Smooth muscle cell (in vitro differentiated cells): ENCODE measurements around the gene ARIH1. TPM values are rescaled to one million over a fixed set of nuclear protein-coding genes. Genes with fewer than 3 reads are reported as not detected.
A peak's percentile ranks its signal among the peaks of the same experiment; 100 is the strongest.

Source experiments
- DNase-seq: peaks from one replicate; lab custom pipeline; 2025; ENCODE audit not compliant: unreplicated experiment; lab: John Stamatoyannopoulos, UW
- H2AFZ ChIP-seq: fragments of 200-600 bp; sonication (generic); 2 replicates; pipeline ENCODE4 v1.6.0; 2016; ENCODE audit warnings: antibody characterized with exemption, low read depth, mild to moderate bottlenecking
- H3F3A ChIP-seq: fragments of 200-600 bp; sonication (generic); 2 replicates; pipeline ENCODE4 v1.6.0; 2017; ENCODE audit warnings: antibody characterized with exemption, low read depth
- H3K27ac ChIP-seq: fragments of 200-600 bp; sonication (generic); 2 replicates; pipeline ENCODE4 v1.5.1; 2016; ENCODE audit warnings: low read depth, mild to moderate bottlenecking
- H3K27me3 ChIP-seq: fragments of 200-600 bp; sonication (generic); 2 replicates; pipeline ENCODE4 v1.6.1; 2016; ENCODE audit warnings: low read depth, mild to moderate bottlenecking
- H3K36me3 ChIP-seq: fragments of 200-600 bp; sonication (generic); 2 replicates; pipeline ENCODE4 v1.5.1; 2016; ENCODE audit warnings: low read depth
- H3K4me1 ChIP-seq: fragments of 200-600 bp; sonication (generic); 2 replicates; pipeline ENCODE4 v1.5.1; 2016; ENCODE audit warnings: low read depth
- H3K4me2 ChIP-seq: fragments of 200-600 bp; sonication (generic); 2 replicates; pipeline ENCODE4 v1.6.0; 2016; ENCODE audit warnings: mild to moderate bottlenecking
- H3K4me3 ChIP-seq: fragments of 200-600 bp; sonication (generic); 2 replicates; pipeline ENCODE4 v1.5.1; 2016; ENCODE audit warnings: mild to moderate bottlenecking
- H3K79me2 ChIP-seq: fragments of 200-600 bp; sonication (generic); 2 replicates; pipeline ENCODE4 v1.6.0; 2016; ENCODE audit warnings: low read depth, mild to moderate bottlenecking
- H3K9ac ChIP-seq: fragments of 200-600 bp; sonication (generic); 2 replicates; pipeline ENCODE4 v1.6.0; 2016; ENCODE audit warnings: low read depth
- H3K9me3 ChIP-seq: fragments of 200-600 bp; sonication (generic); replicated peaks from 2 replicates; pipeline ENCODE4 v1.5.1; 2016; ENCODE audit warnings: low read depth
- H4K20me1 ChIP-seq: fragments of 200-600 bp; sonication (generic); 2 replicates; pipeline ENCODE4 v1.6.0; 2016; ENCODE audit warnings: low read depth
- WGBS: methylation state at CpG from one replicate; pipeline ENCODE4 v1.1.7; 2016; ENCODE audit warnings: low lambda C conversion rate; 5-methylcytosine and 5-hydroxymethylcytosine counted together
- polyA plus RNA-seq: library from polyadenylated mRNA; unstranded; fragments of >200 nt; fragmentation: Nextera tagmentation; extraction: Ambion mirVana; gene quantifications from 2 replicates; pipeline ENCODE4 v1.2.1, GENCODE V29; 2016
- total RNA-seq: library from RNA; depleted of rRNA; stranded (reverse); fragments of >200 nt; gene quantifications from 2 replicates; pipeline ENCODE4 v1.2.3, GENCODE V29; 2014
- TF ChIP-seq, protein P1 (sequence below): fragments of 200-600 bp; sonication (generic); IDR thresholded peaks from 2 replicates; pipeline ENCODE4 v1.5.1; 2017; ENCODE audit warnings: borderline replicate concordance, mild to moderate bottlenecking, antibody characterized with exemption; ENCODE audit not compliant: insufficient read depth, poor library complexity, severe bottlenecking

Gene ARIH1
- total and polyA plus RNA-seq, 2 experiments from 2014 or later = 54.3 to 96.3 TPM

DNA sequence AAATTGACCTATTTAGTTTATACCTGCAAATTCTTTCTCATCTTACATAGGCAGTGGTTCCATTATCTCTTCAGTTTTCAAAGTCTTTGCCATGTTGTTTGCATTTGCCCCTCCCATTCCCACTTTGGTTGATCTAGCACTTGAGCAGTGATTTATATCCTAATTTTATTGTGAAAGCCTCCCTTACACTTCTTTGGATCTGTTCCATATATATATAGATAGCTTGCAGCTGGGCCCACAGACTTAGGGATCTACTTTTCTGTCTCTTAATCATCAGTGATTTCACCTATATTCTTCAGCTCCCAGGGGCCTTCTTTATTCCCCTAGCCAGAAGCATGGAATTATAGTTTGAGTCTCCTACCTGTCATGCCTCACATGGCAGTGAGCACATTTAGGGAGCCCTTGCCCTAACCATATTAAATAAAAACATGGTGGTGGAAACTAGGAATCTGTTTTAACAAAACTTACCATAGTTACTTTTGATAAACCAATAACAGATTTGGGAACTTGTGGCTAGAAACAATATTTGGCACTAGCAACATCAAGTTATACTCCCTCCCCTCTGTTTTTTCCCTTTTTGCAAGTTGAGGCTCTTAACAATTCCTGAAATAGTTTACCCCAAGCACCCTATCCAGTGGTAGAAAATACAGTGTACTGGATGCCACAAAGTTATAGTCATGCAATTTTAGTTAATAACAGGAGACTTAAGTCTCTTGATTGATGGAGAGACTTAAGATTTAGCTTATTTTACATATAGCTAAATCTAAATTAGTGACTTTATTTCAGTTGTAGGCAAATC, 41.7 kb downstream of the ARIH1 start:
- H3K79me2 ChIP-seq = peaks cover 98% of the 10 kb centered on the region
- H3K36me3 ChIP-seq = no peaks in the 10 kb centered on the region
- no peaks in the 10 kb centered on the region for H3K27me3 ChIP-seq
- peaks cover 4% of the 10 kb centered on the region for H3K4me1 ChIP-seq
- TF ChIP-seq, protein P1, sequence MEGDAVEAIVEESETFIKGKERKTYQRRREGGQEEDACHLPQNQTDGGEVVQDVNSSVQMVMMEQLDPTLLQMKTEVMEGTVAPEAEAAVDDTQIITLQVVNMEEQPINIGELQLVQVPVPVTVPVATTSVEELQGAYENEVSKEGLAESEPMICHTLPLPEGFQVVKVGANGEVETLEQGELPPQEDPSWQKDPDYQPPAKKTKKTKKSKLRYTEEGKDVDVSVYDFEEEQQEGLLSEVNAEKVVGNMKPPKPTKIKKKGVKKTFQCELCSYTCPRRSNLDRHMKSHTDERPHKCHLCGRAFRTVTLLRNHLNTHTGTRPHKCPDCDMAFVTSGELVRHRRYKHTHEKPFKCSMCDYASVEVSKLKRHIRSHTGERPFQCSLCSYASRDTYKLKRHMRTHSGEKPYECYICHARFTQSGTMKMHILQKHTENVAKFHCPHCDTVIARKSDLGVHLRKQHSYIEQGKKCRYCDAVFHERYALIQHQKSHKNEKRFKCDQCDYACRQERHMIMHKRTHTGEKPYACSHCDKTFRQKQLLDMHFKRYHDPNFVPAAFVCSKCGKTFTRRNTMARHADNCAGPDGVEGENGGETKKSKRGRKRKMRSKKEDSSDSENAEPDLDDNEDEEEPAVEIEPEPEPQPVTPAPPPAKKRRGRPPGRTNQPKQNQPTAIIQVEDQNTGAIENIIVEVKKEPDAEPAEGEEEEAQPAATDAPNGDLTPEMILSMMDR = no peak
- no peak overlapping the region for H3K9ac ChIP-seq
- no peaks in the 10 kb centered on the region for H3K9me3 ChIP-seq
- DNase-seq = no peak
- H3K4me3 ChIP-seq = no peak overlapping the region
- H3K27ac ChIP-seq = peak overlapping the region; percentile 39
- H2AFZ ChIP-seq = no peak overlapping the region
- H3K4me2 ChIP-seq = peak overlapping the region; percentile 41
- peaks cover 98% of the 10 kb centered on the region for H4K20me1 ChIP-seq
- peaks cover 20% of the 10 kb centered on the region for H3F3A ChIP-seq

DNA sequence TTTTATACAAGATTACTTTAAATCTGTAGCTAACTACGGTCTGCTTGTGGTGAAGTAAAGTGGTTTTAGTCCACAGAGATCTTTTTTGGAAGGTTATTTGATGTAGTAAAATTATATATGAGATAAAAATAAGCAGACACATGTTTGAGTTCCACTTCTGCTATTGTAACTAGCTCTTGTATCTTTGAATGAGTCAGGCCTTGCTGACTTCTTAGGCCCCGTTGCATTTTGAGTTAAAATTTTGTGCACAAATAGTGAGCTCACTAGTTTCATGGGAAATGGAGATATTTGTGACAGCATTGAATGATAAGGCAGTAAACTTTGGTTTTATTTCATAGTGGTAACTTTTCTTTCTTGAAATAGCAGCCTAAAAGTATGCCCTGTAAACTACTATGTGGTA, 42.6 kb downstream of the ARIH1 start:
- peaks cover 98% of the 10 kb centered on the region for H4K20me1 ChIP-seq
- no peak overlapping the region for H2AFZ ChIP-seq
- TF ChIP-seq, protein P1 = no peak

DNA sequence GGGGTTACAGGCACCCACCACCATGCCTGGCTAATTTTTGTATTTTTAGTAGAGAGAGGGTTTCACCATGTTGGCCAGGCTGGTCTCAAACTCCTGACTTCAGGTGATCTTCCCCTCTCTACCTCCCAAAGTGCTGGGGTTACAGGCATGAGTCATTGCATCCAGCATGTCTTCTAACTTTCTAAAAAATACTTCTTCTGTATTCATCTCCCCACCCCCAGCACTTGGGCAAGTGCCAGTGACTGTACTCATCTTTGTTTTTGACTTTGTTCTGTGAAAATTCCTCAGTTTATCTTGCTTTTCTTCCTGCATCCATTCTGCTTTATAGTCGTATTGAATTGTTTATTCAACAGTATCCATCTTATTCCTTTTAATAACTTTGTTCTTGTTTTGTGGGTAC, 47.6 kb downstream of the ARIH1 start:
- no peak overlapping the region for H3K4me2 ChIP-seq
- no peaks in the 10 kb centered on the region for H3K4me1 ChIP-seq
- no peaks in the 10 kb centered on the region for H3K9me3 ChIP-seq
- H4K20me1 ChIP-seq = peaks cover 99% of the 10 kb centered on the region
- no peaks in the 10 kb centered on the region for H3K36me3 ChIP-seq
- no peaks in the 10 kb centered on the region for H3K27me3 ChIP-seq
- H3K9ac ChIP-seq = no peak overlapping the region
- peaks cover 5% of the 10 kb centered on the region for H3F3A ChIP-seq
- TF ChIP-seq, protein P1 = no peak
- 91% methylated on average over 1 of the region's 1 CpG for WGBS
- no peak overlapping the region for H3K4me3 ChIP-seq
- peaks cover 96% of the 10 kb centered on the region for H3K79me2 ChIP-seq
- DNase-seq = no peak
- H3K27ac ChIP-seq = no peak overlapping the region
- H2AFZ ChIP-seq = no peak overlapping the region

More for the DNA sequence above, 42.6 kb downstream of the ARIH1 start:
- no peaks in the 10 kb centered on the region for H3K36me3 ChIP-seq
- H3K9ac ChIP-seq = no peak overlapping the region
- no peak overlapping the region for H3K4me3 ChIP-seq
- H3K9me3 ChIP-seq = no peaks in the 10 kb centered on the region
- DNase-seq = no peak
- peaks cover 20% of the 10 kb centered on the region for H3F3A ChIP-seq
- 67% methylated on average over 2 of the region's 2 CpGs for WGBS
- H3K27ac ChIP-seq = peak overlapping the region; percentile 39
- no peaks in the 10 kb centered on the region for H3K27me3 ChIP-seq
- H3K79me2 ChIP-seq = peaks cover 98% of the 10 kb centered on the region
- peak overlapping the region; percentile 41 for H3K4me2 ChIP-seq
- H3K4me1 ChIP-seq = peaks cover 4% of the 10 kb centered on the region
